BJ (cell line): Measurements from ENCODE around the gene PNKP. TPM values are rescaled to one million over a fixed set of nuclear protein-coding genes. Genes with fewer than 3 reads are reported as not detected.
A peak's percentile ranks its signal among the peaks of the same experiment; 100 is the strongest.

Experiments used
- CTCF ChIA-PET: fragments of 350-600 bp; formaldehyde crosslinking; extraction: SDS; loops from one replicate; lab custom pipeline; 2021; ENCODE audit warnings: antibody characterized with exemption, inconsistent platforms; lab: Yijun Ruan, JAX
- POLR2A ChIA-PET: fragments of 300-600 bp; sonication (Branson Sonifier 250); formaldehyde crosslinking; extraction: SDS; loops from one replicate; lab custom pipeline; 2021; ENCODE audit warnings: antibody characterized with exemption; lab: Charles Lee
- DNase-seq: peaks from one replicate; pipeline ENCODE4 v3.0.0-alpha.2; 2011; ENCODE audit warnings: low read depth
- H3K27me3 ChIP-seq: 2 replicates; pipeline ENCODE4 v1.6.0; 2011; ENCODE audit warnings: low read length; ENCODE audit not compliant: control insufficient read depth, insufficient read depth
- H3K36me3 ChIP-seq: 2 replicates; pipeline ENCODE4 v1.5.1; 2011; ENCODE audit warnings: low read length; ENCODE audit not compliant: control insufficient read depth, insufficient read depth
- H3K4me3 ChIP-seq: 2 replicates; pipeline ENCODE4 v1.5.1; 2011; ENCODE audit warnings: low read depth, mild to moderate bottlenecking, control low read depth, low read length
- polyA plus RNA-seq: library from polyadenylated mRNA; depleted of rRNA; stranded (reverse); fragments of >200 nt; gene quantifications from 2 replicates; pipeline ENCODE4 v1.2.3, GENCODE V29; 2011
- TF ChIP-seq, protein P1 (sequence below): IDR thresholded peaks from 2 replicates; pipeline ENCODE4 v1.5.1; 2011; ENCODE audit warnings: low read depth, mild to moderate bottlenecking, control low read depth, inconsistent platforms, low read length, moderate library complexity; ENCODE audit not compliant: insufficient read depth

Gene PNKP
- polyA plus RNA-seq, 1 experiment: 28.9 TPM

DNA sequence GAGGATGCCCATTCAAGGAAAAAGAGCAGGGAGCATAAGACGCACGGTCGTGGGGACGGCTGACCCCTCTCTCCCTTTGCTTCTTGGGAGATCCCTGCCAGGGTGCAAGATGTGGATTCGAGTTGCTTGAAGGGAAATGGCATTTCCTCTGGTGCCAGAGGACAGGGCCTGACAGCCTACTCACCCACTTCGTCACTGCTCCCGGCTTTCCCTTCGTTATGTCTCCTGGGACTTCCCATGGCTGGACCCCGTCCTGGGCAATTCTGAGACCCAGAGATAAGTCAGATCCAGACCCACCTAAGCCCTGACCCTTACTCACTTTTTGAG, 11.3 kb upstream of the PNKP start:
- TF ChIP-seq, protein P1, sequence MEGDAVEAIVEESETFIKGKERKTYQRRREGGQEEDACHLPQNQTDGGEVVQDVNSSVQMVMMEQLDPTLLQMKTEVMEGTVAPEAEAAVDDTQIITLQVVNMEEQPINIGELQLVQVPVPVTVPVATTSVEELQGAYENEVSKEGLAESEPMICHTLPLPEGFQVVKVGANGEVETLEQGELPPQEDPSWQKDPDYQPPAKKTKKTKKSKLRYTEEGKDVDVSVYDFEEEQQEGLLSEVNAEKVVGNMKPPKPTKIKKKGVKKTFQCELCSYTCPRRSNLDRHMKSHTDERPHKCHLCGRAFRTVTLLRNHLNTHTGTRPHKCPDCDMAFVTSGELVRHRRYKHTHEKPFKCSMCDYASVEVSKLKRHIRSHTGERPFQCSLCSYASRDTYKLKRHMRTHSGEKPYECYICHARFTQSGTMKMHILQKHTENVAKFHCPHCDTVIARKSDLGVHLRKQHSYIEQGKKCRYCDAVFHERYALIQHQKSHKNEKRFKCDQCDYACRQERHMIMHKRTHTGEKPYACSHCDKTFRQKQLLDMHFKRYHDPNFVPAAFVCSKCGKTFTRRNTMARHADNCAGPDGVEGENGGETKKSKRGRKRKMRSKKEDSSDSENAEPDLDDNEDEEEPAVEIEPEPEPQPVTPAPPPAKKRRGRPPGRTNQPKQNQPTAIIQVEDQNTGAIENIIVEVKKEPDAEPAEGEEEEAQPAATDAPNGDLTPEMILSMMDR: no peak
- Histone ChIP-seq H3K36me3 (peaks cover 33% of the 10 kb centered on the region), H3K27me3 (no peaks in the 10 kb centered on the region), H3K4me3 (peak overlapping the region; percentile 83)
- CTCF ChIA-PET: no interaction called here
- POLR2A ChIA-PET: no interaction called here
- no peak for DNase-seq

- DNase-seq: peak; percentile 72
- Histone ChIP-seq H3K27me3 (no peaks in the 10 kb centered on the region), H3K36me3 (peaks cover 27% of the 10 kb centered on the region), H3K4me3 (peak overlapping the region; percentile 83)
- ChIA-PET CTCF (no interaction called here), POLR2A (interaction anchor here (1.0 kb wide), 1 partner anchor 50 kb away, joined by 3 read pairs; no protein-coding TSS in a partner anchor)
- TF ChIP-seq, protein P1: no peak
Observed at GRCh38 chr19:49877879-49878743, 10.7 kb upstream of the PNKP start.

- peak; percentile 99 for DNase-seq
- CTCF ChIA-PET: interaction anchor here (0.8 kb wide), 1 partner anchor 9 kb away, joined by 3 read pairs; no protein-coding TSS in a partner anchor
- peak within 1 kb of the TSS; percentile 83 for H3K4me3 ChIP-seq
- no peaks in the 10 kb centered on the region for H3K27me3 ChIP-seq
- TF ChIP-seq, protein P1: no peak
- POLR2A ChIA-PET: interaction anchor here (0.6 to 1.2 kb wide), 5 partner anchors 12 to 201 kb away, joined by 3 to 4 read pairs (median 3); partner anchors contain the start of gene PTOV1
- H3K36me3 ChIP-seq: peaks cover 20% of the 10 kb centered on the region
Observed at GRCh38 chr19:49877020-49877878, 9.9 kb upstream of the PNKP start, which contains the start of the genes AKT1S1 and TBC1D17. Gene AKT1S1 (minus strand): TSS chr19:49877355. CDS start chr19:49873295, 4,060 bp downstream. Gene TBC1D17 (plus strand): TSS chr19:49877702. CDS start chr19:49877724, 22 bp downstream.

GRCh38 chr19:49876422-49877019, 9.1 kb upstream of the PNKP start:
- TF ChIP-seq, protein P1: no peak
- peak overlapping the region; percentile 83 for H3K4me3 ChIP-seq
- ChIA-PET POLR2A (interaction anchor here (0.6 to 1.2 kb wide), 5 partner anchors 11 to 200 kb away, joined by 3 to 4 read pairs (median 3); partner anchors contain the start of gene PTOV1), CTCF (interaction anchor here (0.8 to 1.1 kb wide), 2 partner anchors 9 to 26 kb away, joined by 3 read pairs; no protein-coding TSS in a partner anchor)
- H3K27me3 ChIP-seq: no peaks in the 10 kb centered on the region
- peaks cover 14% of the 10 kb centered on the region for H3K36me3 ChIP-seq
- peak; percentile 91 for DNase-seq
